ENCODE results near the gene SMIM13. TPM values are rescaled to one million over a fixed set of nuclear protein-coding genes. Genes with fewer than 3 reads are reported as not detected.

SMIM13 gene
- total RNA-seq, 1 donor from 2014 or later = 12.3 TPM

- Histone ChIP-seq H3K36me3 (no peaks in the 10 kb centered on the region), H3K27ac (replicated peaks) (peak overlapping the region; percentile 100), H3K4me1 (peaks cover 29% of the 10 kb centered on the region), H3K4me3 (peak overlapping the region; percentile 100), H3K27me3 (ENCODE audit: low read depth) (no peaks in the 10 kb centered on the region), H3K9me3 (replicated peaks) (no peaks in the 10 kb centered on the region)
- no peak for TF ChIP-seq CTCF (IDR thresholded peaks at IDR 0.05; ENCODE audit: borderline replicate concordance)
- intact Hi-C loops (cut with micrococcal nuclease) = no loop called here
- no peak for DNase-seq
These were observed 333 bp upstream of the SMIM13 start for GRCh38 chr6:11093376-11093625.

GRCh38 chr6:11094411-11094851, 797 bp downstream of the SMIM13 start:
- no peak for TF ChIP-seq CTCF (IDR thresholded peaks at IDR 0.05; ENCODE audit: borderline replicate concordance)
- intact Hi-C loops (cut with micrococcal nuclease) = no loop called here
- Histone ChIP-seq H3K27ac (replicated peaks) (peak overlapping the region; percentile 100), H3K9me3 (replicated peaks) (no peaks in the 10 kb centered on the region), H3K27me3 (ENCODE audit: low read depth) (no peaks in the 10 kb centered on the region), H3K36me3 (no peaks in the 10 kb centered on the region), H3K4me3 (peak overlapping the region; percentile 100), H3K4me1 (peaks cover 29% of the 10 kb centered on the region)
- DNase-seq = peak; percentile 41

GRCh38 chr6:11094941-11095340, 1.3 kb downstream of the SMIM13 start:
- Histone ChIP-seq H3K36me3 (no peaks in the 10 kb centered on the region), H3K9me3 (replicated peaks) (peaks cover under 1% of the 10 kb centered on the region), H3K27ac (replicated peaks) (peak overlapping the region; percentile 100), H3K4me1 (peaks cover 29% of the 10 kb centered on the region), H3K4me3 (peak overlapping the region; percentile 100), H3K27me3 (ENCODE audit: low read depth) (no peaks in the 10 kb centered on the region)
- intact Hi-C loops (cut with micrococcal nuclease) = no loop called here
- no peak for DNase-seq
- no peak for TF ChIP-seq CTCF (IDR thresholded peaks at IDR 0.05; ENCODE audit: borderline replicate concordance)

- H3K27me3 ChIP-seq (ENCODE audit: low read depth) = no peaks in the 10 kb centered on the region
- H3K36me3 ChIP-seq = no peaks in the 10 kb centered on the region
- TF ChIP-seq CTCF (IDR thresholded peaks at IDR 0.05; ENCODE audit: borderline replicate concordance) = no peak
- H3K4me3 ChIP-seq = no peak overlapping the region
- H3K4me1 ChIP-seq = peaks cover 29% of the 10 kb centered on the region
- intact Hi-C loops (cut with micrococcal nuclease) = no loop called here
- H3K27ac ChIP-seq (replicated peaks) = no peak overlapping the region
- DNase-seq = no peak
- peaks cover 6% of the 10 kb centered on the region for H3K9me3 ChIP-seq (replicated peaks)
These were observed 2.5 kb downstream of the SMIM13 start for GRCh38 chr6:11096109-11096508.

- intact Hi-C loops (cut with micrococcal nuclease) = no loop called here
- H3K27ac ChIP-seq (replicated peaks) = no peak overlapping the region
- no peaks in the 10 kb centered on the region for H3K27me3 ChIP-seq (ENCODE audit: low read depth)
- no peak overlapping the region for H3K4me3 ChIP-seq
- peaks cover 6% of the 10 kb centered on the region for H3K9me3 ChIP-seq (replicated peaks)
- no peaks in the 10 kb centered on the region for H3K36me3 ChIP-seq
- DNase-seq = no peak
- TF ChIP-seq CTCF (IDR thresholded peaks at IDR 0.05; ENCODE audit: borderline replicate concordance) = no peak
- H3K4me1 ChIP-seq = peaks cover 29% of the 10 kb centered on the region
These were observed 3.8 kb downstream of the SMIM13 start for GRCh38 chr6:11097476-11097875.

- intact Hi-C loops (cut with micrococcal nuclease) = no loop called here
These were observed 4.4 kb downstream of the SMIM13 start for GRCh38 chr6:11098004-11098403.

More at GRCh38 chr6:11098004-11098403, 4.4 kb downstream of the SMIM13 start:
- no peak overlapping the region for H3K27ac ChIP-seq (replicated peaks)
- no peak for TF ChIP-seq CTCF (IDR thresholded peaks at IDR 0.05; ENCODE audit: borderline replicate concordance)
- no peak overlapping the region for H3K4me3 ChIP-seq
- no peaks in the 10 kb centered on the region for H3K27me3 ChIP-seq (ENCODE audit: low read depth)
- DNase-seq = no peak
- peaks cover 6% of the 10 kb centered on the region for H3K9me3 ChIP-seq (replicated peaks)
- H3K36me3 ChIP-seq = no peaks in the 10 kb centered on the region
- H3K4me1 ChIP-seq = peaks cover 25% of the 10 kb centered on the region
